Cardiac muscle cell (in vitro differentiated cells and primary cell): Measurements from ENCODE around the gene PTPRM. TPM values are rescaled to one million over a fixed set of nuclear protein-coding genes. Genes with fewer than 3 reads are reported as not detected.

Source experiments
- DNase-seq, 2 donors: peaks; one replicate each; pipeline versions ENCODE4 v3.0.0 to v3.0.0-alpha.2; 2010 to 2017; ENCODE audit warnings: low read depth in 1 of 2, low spot score in 1 of 2
- H3K27ac ChIP-seq: fragments of 200-600 bp; sonication (generic); 2 replicates; pipeline ENCODE4 v1.5.1; 2016
- H3K27me3 ChIP-seq: fragments of 200-600 bp; sonication (generic); 2 replicates; pipeline ENCODE4 v1.6.0; 2016; ENCODE audit warnings: control low read depth
- H3K36me3 ChIP-seq: fragments of 200-600 bp; sonication (generic); 2 replicates; pipeline ENCODE4 v1.5.1; 2016; ENCODE audit warnings: control low read depth
- H3K4me1 ChIP-seq: fragments of 200-600 bp; sonication (generic); 2 replicates; pipeline ENCODE4 v1.8.1; 2017; ENCODE audit warnings: low read depth, mild to moderate bottlenecking, mixed run types
- H3K4me3 ChIP-seq: fragments of 200-600 bp; sonication (generic); 2 replicates; pipeline ENCODE4 v1.5.1; 2016; ENCODE audit warnings: mild to moderate bottlenecking
- H3K9me3 ChIP-seq: fragments of 200-600 bp; sonication (generic); 2 replicates; pipeline ENCODE4 v1.5.1; 2017; ENCODE audit warnings: low read depth, mild to moderate bottlenecking, control low read depth
- polyA plus RNA-seq: library from polyadenylated mRNA; unstranded; fragments of >200 nt; fragmentation: Nextera tagmentation; extraction: Ambion mirVana; gene quantifications from 2 replicates; pipeline ENCODE4 v1.2.1, GENCODE V29; 2016
- total RNA-seq: library from RNA; depleted of rRNA; stranded (reverse); fragments of >200 nt; gene quantifications from 2 replicates; pipeline ENCODE4 v1.2.3, GENCODE V29; 2016
- TF ChIP-seq, protein P1 (sequence below): IDR thresholded peaks from 2 replicates; pipeline ENCODE4 v1.5.1; 2012; ENCODE audit warnings: low read depth, mild to moderate bottlenecking, low read length

PTPRM gene
- total and polyA plus RNA-seq, 2 experiments from 2014 or later, result 26.5 to 48.8 TPM

DNA sequence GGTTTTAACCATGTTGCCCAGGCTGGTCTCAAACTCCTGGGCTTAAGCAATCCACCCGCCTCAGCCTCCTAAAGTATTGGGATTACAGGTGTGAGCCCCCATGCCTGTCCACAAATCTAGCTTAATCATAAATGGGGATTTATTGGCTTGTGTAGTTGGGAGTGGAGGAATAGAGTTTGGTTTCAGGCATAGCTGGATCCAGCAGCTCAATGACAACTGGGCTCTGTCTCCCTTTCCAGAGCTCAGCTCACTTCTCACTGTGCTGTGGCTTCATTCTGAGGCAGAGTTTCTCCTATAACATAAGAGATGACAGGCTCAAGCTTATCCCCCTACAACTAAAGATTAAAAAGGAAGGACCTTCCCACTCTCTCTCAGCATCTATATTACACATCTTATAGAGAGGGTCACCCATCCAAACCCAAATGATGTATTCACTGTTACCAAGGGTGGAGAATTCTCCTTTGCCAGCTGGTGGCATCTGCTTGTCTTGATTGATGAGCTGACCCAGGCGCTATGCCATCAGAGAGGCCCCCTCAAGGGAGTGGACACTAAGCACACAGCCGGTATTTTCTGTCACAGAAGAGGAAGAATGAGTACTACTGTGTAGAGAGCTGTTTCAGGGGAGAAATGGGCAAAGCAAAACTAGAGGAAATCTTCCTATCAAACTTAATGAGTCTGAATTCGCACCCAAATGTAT, 280.4 kb downstream of the PTPRM start:
- no peaks in the 10 kb centered on the region for H3K27me3 ChIP-seq
- no peaks in the 10 kb centered on the region for H3K36me3 ChIP-seq
- no peak overlapping the region for H3K27ac ChIP-seq
- TF ChIP-seq, protein P1, sequence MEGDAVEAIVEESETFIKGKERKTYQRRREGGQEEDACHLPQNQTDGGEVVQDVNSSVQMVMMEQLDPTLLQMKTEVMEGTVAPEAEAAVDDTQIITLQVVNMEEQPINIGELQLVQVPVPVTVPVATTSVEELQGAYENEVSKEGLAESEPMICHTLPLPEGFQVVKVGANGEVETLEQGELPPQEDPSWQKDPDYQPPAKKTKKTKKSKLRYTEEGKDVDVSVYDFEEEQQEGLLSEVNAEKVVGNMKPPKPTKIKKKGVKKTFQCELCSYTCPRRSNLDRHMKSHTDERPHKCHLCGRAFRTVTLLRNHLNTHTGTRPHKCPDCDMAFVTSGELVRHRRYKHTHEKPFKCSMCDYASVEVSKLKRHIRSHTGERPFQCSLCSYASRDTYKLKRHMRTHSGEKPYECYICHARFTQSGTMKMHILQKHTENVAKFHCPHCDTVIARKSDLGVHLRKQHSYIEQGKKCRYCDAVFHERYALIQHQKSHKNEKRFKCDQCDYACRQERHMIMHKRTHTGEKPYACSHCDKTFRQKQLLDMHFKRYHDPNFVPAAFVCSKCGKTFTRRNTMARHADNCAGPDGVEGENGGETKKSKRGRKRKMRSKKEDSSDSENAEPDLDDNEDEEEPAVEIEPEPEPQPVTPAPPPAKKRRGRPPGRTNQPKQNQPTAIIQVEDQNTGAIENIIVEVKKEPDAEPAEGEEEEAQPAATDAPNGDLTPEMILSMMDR, result no peak
- peaks cover 3% of the 10 kb centered on the region for H3K9me3 ChIP-seq
- no peak overlapping the region for H3K4me3 ChIP-seq
- DNase-seq, result no peak
- peaks cover 13% of the 10 kb centered on the region for H3K4me1 ChIP-seq

GRCh38 chr18:7848054-7848412, 280.9 kb downstream of the PTPRM start:
- peaks cover 3% of the 10 kb centered on the region for H3K9me3 ChIP-seq
- H3K27ac ChIP-seq, result no peak overlapping the region
- H3K4me1 ChIP-seq, result peaks cover 14% of the 10 kb centered on the region
- H3K4me3 ChIP-seq, result no peak overlapping the region
- TF ChIP-seq, protein P1, result no peak
- no peaks in the 10 kb centered on the region for H3K27me3 ChIP-seq
- no peaks in the 10 kb centered on the region for H3K36me3 ChIP-seq
- DNase-seq, result peak in 1 of 2 donors; percentile 22

DNA sequence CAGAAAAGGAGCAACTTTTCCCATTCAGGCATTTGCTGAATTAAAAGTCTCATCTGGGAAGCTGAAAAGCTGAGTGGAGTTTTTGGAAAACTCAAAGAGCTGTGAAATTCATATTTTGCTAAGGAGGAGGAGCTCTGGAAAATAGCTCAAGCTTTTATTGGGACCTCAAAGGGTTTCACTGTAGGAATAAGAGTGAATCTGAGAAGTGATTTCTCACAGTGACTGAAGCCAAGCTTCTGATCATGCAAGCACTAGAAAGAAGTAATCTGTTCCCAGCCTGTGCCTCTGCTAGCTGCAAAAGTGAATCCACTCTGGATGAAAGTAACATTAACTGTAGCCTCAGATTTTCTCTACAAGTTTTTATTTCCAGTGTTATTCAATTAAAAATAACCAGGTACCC, 283.3 kb downstream of the PTPRM start:
- no peaks in the 10 kb centered on the region for H3K27me3 ChIP-seq
- H3K36me3 ChIP-seq, result no peaks in the 10 kb centered on the region
- no peak for DNase-seq
- peaks cover 36% of the 10 kb centered on the region for H3K4me1 ChIP-seq
- H3K4me3 ChIP-seq, result no peak overlapping the region
- no peaks in the 10 kb centered on the region for H3K9me3 ChIP-seq
- TF ChIP-seq, protein P1, result no peak
- H3K27ac ChIP-seq, result peak overlapping the region; percentile 33

- no peaks in the 10 kb centered on the region for H3K9me3 ChIP-seq
- TF ChIP-seq, protein P1, result no peak
- H3K27ac ChIP-seq, result peak overlapping the region; percentile 99
- no peak overlapping the region for H3K4me3 ChIP-seq
- peaks cover 50% of the 10 kb centered on the region for H3K4me1 ChIP-seq
- H3K36me3 ChIP-seq, result no peaks in the 10 kb centered on the region
- DNase-seq, result peak in 1 of 2 donors; percentile 90
- no peaks in the 10 kb centered on the region for H3K27me3 ChIP-seq
These were observed 287.9 kb downstream of the PTPRM start for GRCh38 chr18:7855028-7855427.

DNA sequence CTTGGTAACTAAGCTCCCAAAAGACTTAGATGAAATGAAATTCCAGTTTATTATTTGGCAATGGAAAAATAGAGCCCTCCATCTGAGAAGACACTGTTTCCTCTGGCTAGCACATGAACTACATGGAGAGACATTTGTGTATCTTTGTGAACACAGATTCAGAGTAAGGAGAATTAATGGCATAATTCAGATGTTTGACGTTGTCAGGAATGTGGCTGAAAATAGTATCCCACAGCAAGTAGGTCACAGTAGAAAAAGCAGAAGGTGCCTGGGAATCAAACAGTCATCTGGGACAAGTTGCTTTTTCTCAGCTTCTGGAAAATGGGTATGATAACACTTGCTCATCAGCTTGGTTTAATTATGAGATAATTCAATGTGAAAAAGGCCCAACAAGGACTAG, 288.6 kb downstream of the PTPRM start:
- no peak for DNase-seq
- Histone ChIP-seq H3K9me3 (no peaks in the 10 kb centered on the region), H3K4me1 (peaks cover 45% of the 10 kb centered on the region), H3K36me3 (no peaks in the 10 kb centered on the region), H3K4me3 (no peak overlapping the region), H3K27ac (peak overlapping the region; percentile 99), H3K27me3 (no peaks in the 10 kb centered on the region)
- TF ChIP-seq, protein P1, result no peak
